ENCODE measurements around the gene TTLL3. TPM values are rescaled to one million over a fixed set of nuclear protein-coding genes. Genes with fewer than 3 reads are reported as not detected.

Gene TTLL3
- total RNA-seq, 1 donor from 2014 or later: 29.8 TPM

DNA sequence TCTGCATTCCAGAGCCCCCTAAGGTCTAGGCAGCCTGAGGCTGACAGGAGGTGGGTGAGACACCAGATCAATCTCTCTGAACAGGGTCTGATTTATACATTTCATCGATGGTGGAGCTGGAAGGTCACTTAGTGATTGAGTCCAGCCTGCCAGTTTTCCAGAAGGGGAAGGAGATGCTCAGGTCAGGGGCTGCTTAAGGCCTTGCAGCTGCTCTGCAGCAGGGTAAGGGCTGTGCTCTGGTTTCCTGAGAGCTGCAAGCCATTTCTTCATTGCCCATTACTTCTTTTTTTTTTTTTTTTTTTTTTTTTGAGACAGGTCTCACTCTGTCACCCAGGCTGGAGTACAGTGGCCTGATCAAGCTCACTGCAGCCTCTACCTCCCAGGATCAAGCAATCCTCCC is 28.5 kb upstream of the TTLL3 start:
- no peaks in the 10 kb centered on the region for H3K27me3 ChIP-seq (ENCODE audit: insufficient read depth, low read length)
- Mint-ChIP-seq H3K9me3 (ENCODE audit: unreplicated experiment) (no peaks in the 10 kb centered on the region), H3K27me3 (ENCODE audit: low read depth, unreplicated experiment) (no peaks in the 10 kb centered on the region), H3K36me3 (ENCODE audit: low read depth, unreplicated experiment) (peaks cover 19% of the 10 kb centered on the region), H3K27ac (ENCODE audit: unreplicated experiment) (no peak overlapping the region), H3K4me1 (ENCODE audit: low read depth, unreplicated experiment) (peaks cover 36% of the 10 kb centered on the region), H3K4me3 (ENCODE audit: unreplicated experiment) (no peak overlapping the region)
- no peaks in the 10 kb centered on the region for H3K79me2 ChIP-seq (ENCODE audit: insufficient read depth, low read length)
- FAIRE-seq: no peak
- no peaks in the 10 kb centered on the region for H4K20me1 ChIP-seq (ENCODE audit: insufficient read depth, low read length)
- no peak for DNase-seq (ENCODE audit: low read depth)
- H2AFZ ChIP-seq (ENCODE audit: low read depth, low read length): no peak overlapping the region
- H3K4me2 ChIP-seq (ENCODE audit: low read length): no peak overlapping the region
- peaks cover 22% of the 10 kb centered on the region for H3K36me3 ChIP-seq (ENCODE audit: insufficient read depth, low read length)
- H3K4me3 ChIP-seq (ENCODE audit: insufficient read depth, low read depth, low read length): no peak overlapping the region
- H3K9me3 ChIP-seq (ENCODE audit: insufficient read depth, low read depth, low read length): no peaks in the 10 kb centered on the region
- TF ChIP-seq CTCF (IDR thresholded peaks at IDR 0.05; ENCODE audit: insufficient read depth, low read depth, low read length): no peak
- TF ChIP-seq EZH2 (IDR thresholded peaks at IDR 0.05; ENCODE audit: insufficient read depth, low read length): no peak
- no peak overlapping the region for H3K9ac ChIP-seq (ENCODE audit: low read length)
- H3K4me1 ChIP-seq (ENCODE audit: insufficient read depth, low read length): peaks cover 13% of the 10 kb centered on the region
- no peak overlapping the region for H3K27ac ChIP-seq (ENCODE audit: low read depth, low read length)

DNA sequence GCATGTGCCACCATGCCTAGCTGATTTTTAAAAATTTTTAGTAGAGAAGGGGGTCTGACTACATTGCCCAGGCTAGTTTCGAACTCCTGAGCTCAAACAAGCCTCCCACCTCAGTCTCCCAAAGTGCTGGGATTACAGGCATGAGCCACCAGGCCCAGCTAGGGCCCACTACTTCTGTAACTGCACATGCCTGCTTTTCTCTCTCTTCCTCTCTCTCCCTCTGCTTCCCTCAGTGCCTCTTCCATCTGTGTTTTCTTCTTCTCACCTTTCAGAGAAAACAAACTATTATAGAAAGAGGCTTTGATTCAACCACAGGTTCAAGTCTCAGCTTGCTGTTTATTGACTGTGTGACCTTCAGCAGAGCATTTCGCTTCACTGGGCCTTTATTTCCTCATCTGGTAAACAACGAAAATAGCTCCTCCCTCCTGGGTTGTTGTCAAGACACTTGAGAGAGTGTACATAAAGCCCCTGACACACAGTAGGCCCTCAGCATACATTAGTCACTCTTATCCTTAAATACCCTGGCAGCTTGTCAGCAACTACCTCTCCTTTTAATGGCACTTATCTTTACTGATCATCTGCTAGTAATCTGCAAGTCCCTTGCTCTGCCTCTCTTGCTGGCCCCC is 28.0 kb upstream of the TTLL3 start:
- DNase-seq (ENCODE audit: low read depth) (no peak), FAIRE-seq (no peak)
- Mint-ChIP-seq H3K27ac (ENCODE audit: unreplicated experiment) (no peak overlapping the region), H3K4me1 (ENCODE audit: low read depth, unreplicated experiment) (peaks cover 34% of the 10 kb centered on the region), H3K9me3 (ENCODE audit: unreplicated experiment) (no peaks in the 10 kb centered on the region), H3K27me3 (ENCODE audit: low read depth, unreplicated experiment) (no peaks in the 10 kb centered on the region), H3K36me3 (ENCODE audit: low read depth, unreplicated experiment) (peaks cover 19% of the 10 kb centered on the region), H3K4me3 (ENCODE audit: unreplicated experiment) (no peak overlapping the region)
- Histone ChIP-seq H3K4me2 (ENCODE audit: low read length) (no peak overlapping the region), H3K9me3 (ENCODE audit: insufficient read depth, low read depth, low read length) (no peaks in the 10 kb centered on the region), H3K9ac (ENCODE audit: low read length) (no peak overlapping the region), H4K20me1 (ENCODE audit: insufficient read depth, low read length) (no peaks in the 10 kb centered on the region), H3K27ac (ENCODE audit: low read depth, low read length) (no peak overlapping the region), H3K4me1 (ENCODE audit: insufficient read depth, low read length) (peaks cover 13% of the 10 kb centered on the region), H3K36me3 (ENCODE audit: insufficient read depth, low read length) (peaks cover 26% of the 10 kb centered on the region), H2AFZ (ENCODE audit: low read depth, low read length) (no peak overlapping the region), H3K79me2 (ENCODE audit: insufficient read depth, low read length) (no peaks in the 10 kb centered on the region), H3K4me3 (ENCODE audit: insufficient read depth, low read depth, low read length) (no peak overlapping the region), H3K27me3 (ENCODE audit: insufficient read depth, low read length) (no peaks in the 10 kb centered on the region)
- TF ChIP-seq CTCF (IDR thresholded peaks at IDR 0.05; ENCODE audit: insufficient read depth, low read depth, low read length) (no peak), EZH2 (IDR thresholded peaks at IDR 0.05; ENCODE audit: insufficient read depth, low read length) (no peak)

DNA sequence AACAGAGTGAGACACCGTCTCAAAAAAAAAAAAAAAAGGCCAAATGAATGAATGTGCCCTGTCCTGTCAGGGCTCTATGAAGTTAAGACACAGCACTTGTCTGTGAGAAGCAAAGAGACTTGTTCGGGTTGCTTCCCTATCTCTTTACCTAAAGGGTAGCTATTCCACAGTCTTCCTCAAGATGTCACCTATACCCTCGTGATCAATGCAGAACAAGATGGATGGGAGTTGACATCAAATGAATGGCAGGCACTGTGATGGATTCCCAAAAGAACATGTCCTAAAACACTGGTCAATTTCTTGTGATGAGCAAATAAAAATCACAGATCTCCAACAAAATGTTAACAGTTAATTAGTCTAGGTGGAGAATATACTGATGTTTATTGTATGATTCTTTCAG is 27.3 kb upstream of the TTLL3 start:
- Histone ChIP-seq H2AFZ (ENCODE audit: low read depth, low read length) (no peak overlapping the region), H3K27ac (ENCODE audit: low read depth, low read length) (no peak overlapping the region), H3K4me2 (ENCODE audit: low read length) (no peak overlapping the region), H3K9me3 (ENCODE audit: insufficient read depth, low read depth, low read length) (no peaks in the 10 kb centered on the region), H3K9ac (ENCODE audit: low read length) (no peak overlapping the region), H3K79me2 (ENCODE audit: insufficient read depth, low read length) (no peaks in the 10 kb centered on the region), H3K27me3 (ENCODE audit: insufficient read depth, low read length) (no peaks in the 10 kb centered on the region), H3K36me3 (ENCODE audit: insufficient read depth, low read length) (peaks cover 31% of the 10 kb centered on the region), H3K4me3 (ENCODE audit: insufficient read depth, low read depth, low read length) (no peak overlapping the region), H3K4me1 (ENCODE audit: insufficient read depth, low read length) (peaks cover 12% of the 10 kb centered on the region), H4K20me1 (ENCODE audit: insufficient read depth, low read length) (no peaks in the 10 kb centered on the region)
- no peak overlapping the region for H3K4me3 Mint-ChIP-seq (ENCODE audit: unreplicated experiment)
- no peak overlapping the region for H3K27ac Mint-ChIP-seq (ENCODE audit: unreplicated experiment)
- peaks cover 22% of the 10 kb centered on the region for H3K36me3 Mint-ChIP-seq (ENCODE audit: low read depth, unreplicated experiment)
- DNase-seq (ENCODE audit: low read depth) (no peak), FAIRE-seq (no peak)
- no peaks in the 10 kb centered on the region for H3K9me3 Mint-ChIP-seq (ENCODE audit: unreplicated experiment)
- no peak for TF ChIP-seq EZH2 (IDR thresholded peaks at IDR 0.05; ENCODE audit: insufficient read depth, low read length)
- no peak for TF ChIP-seq CTCF (IDR thresholded peaks at IDR 0.05; ENCODE audit: insufficient read depth, low read depth, low read length)
- H3K4me1 Mint-ChIP-seq (ENCODE audit: low read depth, unreplicated experiment): peaks cover 37% of the 10 kb centered on the region
- no peaks in the 10 kb centered on the region for H3K27me3 Mint-ChIP-seq (ENCODE audit: low read depth, unreplicated experiment)

Measured in astrocyte (in vitro differentiated cells and primary cell).